HG03565 (cell line): ENCODE data around the gene EFNB3.

Experiments used
- ATAC-seq: cut with Tn5 transposase; IDR thresholded peaks from one replicate; pipeline ENCODE4 v1.9.1; 2021; ENCODE audit warnings: mild to moderate bottlenecking, moderate library complexity; ENCODE audit not compliant: unreplicated experiment

EFNB3 gene

GRCh38 chr17:7704601-7705268 lies at the start of gene EFNB3:
TSS of gene EFNB3 (plus strand) at chr17:7705202. CDS start at chr17:7705599, 397 bp downstream.
- no peak for ATAC-seq

- no peak for ATAC-seq
Measured at GRCh38 chr17:7655541-7655840, 49.5 kb upstream of the EFNB3 start.

- ATAC-seq = no peak
Measured at GRCh38 chr17:7656958-7657609, 47.9 kb upstream of the EFNB3 start.

GRCh38 chr17:7667656-7668406 lies 37.2 kb upstream of the EFNB3 start:
- no peak for ATAC-seq

- ATAC-seq = no peak
Measured at GRCh38 chr17:7668482-7668881, 36.5 kb upstream of the EFNB3 start.

- ATAC-seq = no peak
Measured at GRCh38 chr17:7673239-7673638, 31.8 kb upstream of the EFNB3 start.

- ATAC-seq = no peak
Measured at GRCh38 chr17:7674934-7675333, 30.1 kb upstream of the EFNB3 start.

- no peak for ATAC-seq
Measured at GRCh38 chr17:7676533-7676932, 28.5 kb upstream of the EFNB3 start.

GRCh38 chr17:7677388-7678067 lies 27.5 kb upstream of the EFNB3 start:
- no peak for ATAC-seq

- no peak for ATAC-seq
Measured at GRCh38 chr17:7684851-7685532, 20.0 kb upstream of the EFNB3 start.

- ATAC-seq = peak; percentile 42
Measured at GRCh38 chr17:7685533-7686221, 19.3 kb upstream of the EFNB3 start.

- peak; percentile 32 for ATAC-seq
Measured at GRCh38 chr17:7686222-7687071, 18.6 kb upstream of the EFNB3 start.

- peak; percentile 30 for ATAC-seq
Measured at GRCh38 chr17:7687072-7687907, 17.7 kb upstream of the EFNB3 start, which contains the start of gene TP53. TSS of gene TP53 (minus strand) at chr17:7687490. CDS start at chr17:7676594, 10,896 bp downstream.

- ATAC-seq = peak; percentile 60
Measured at GRCh38 chr17:7687908-7688807, 16.8 kb upstream of the EFNB3 start, which contains the start of gene WRAP53. TSS of gene WRAP53 (plus strand) at chr17:7688477. CDS start at chr17:7688649, 172 bp downstream.

GRCh38 chr17:7688808-7689316 lies 16.1 kb upstream of the EFNB3 start:
- ATAC-seq = no peak

- ATAC-seq = no peak
Measured at GRCh38 chr17:7695586-7695985, 9.4 kb upstream of the EFNB3 start.
